Measurements from ENCODE around the gene PTPRG. TPM values are rescaled to one million over a fixed set of nuclear protein-coding genes. Genes with fewer than 3 reads are reported as not detected.

Gene PTPRG
- total and polyA plus RNA-seq, 11 donors = 8.0 to 48.5 (median 35.4) TPM

DNA sequence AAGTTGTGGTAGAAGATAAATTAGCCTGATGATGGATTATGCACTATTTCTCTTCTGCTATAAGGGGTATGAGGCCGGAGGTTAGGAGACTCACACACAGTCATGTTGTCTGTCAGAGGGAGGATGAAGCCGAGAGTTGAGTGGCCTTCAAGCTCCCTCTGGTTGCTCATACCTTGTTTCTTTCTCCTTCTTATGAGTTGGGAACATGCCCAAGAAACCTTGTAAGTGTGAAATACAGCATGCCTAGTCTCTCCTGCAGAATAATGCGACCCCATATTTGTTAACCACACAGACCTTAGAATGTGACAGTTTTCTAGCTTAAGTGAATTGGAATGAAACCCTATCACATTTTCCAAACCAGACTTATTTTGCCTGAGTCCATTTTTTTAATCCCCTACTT is 366.7 kb downstream of the PTPRG start:
- TF ChIP-seq POLR2A (IDR thresholded peaks at IDR 0.05) = no peak
- TF ChIP-seq, protein P1, sequence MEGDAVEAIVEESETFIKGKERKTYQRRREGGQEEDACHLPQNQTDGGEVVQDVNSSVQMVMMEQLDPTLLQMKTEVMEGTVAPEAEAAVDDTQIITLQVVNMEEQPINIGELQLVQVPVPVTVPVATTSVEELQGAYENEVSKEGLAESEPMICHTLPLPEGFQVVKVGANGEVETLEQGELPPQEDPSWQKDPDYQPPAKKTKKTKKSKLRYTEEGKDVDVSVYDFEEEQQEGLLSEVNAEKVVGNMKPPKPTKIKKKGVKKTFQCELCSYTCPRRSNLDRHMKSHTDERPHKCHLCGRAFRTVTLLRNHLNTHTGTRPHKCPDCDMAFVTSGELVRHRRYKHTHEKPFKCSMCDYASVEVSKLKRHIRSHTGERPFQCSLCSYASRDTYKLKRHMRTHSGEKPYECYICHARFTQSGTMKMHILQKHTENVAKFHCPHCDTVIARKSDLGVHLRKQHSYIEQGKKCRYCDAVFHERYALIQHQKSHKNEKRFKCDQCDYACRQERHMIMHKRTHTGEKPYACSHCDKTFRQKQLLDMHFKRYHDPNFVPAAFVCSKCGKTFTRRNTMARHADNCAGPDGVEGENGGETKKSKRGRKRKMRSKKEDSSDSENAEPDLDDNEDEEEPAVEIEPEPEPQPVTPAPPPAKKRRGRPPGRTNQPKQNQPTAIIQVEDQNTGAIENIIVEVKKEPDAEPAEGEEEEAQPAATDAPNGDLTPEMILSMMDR (IDR thresholded peaks at IDR 0.05) = no peak
- peak; percentile 16 to 38 (median 32) for ATAC-seq
- peak overlapping the region; percentile 29 to 91 (median 76) for H3K27ac ChIP-seq
- no peaks in the 10 kb centered on the region for H3K27me3 ChIP-seq
- H3K36me3 ChIP-seq = no peaks in the 10 kb centered on the region
- peak overlapping the region in 3 of 12 donors; percentile 6 to 30 (median 13) for H3K4me3 ChIP-seq
- WGBS, 4 donors = 49 to 79% (median 67%) methylated on average over 3 of the region's 3 CpGs
- intact Hi-C loops (cut with DNase I) = loop anchor here in 6 of 10 donors (5.0 to 10.0 kb wide), 6 partner anchors 63 to 366 kb away; partner anchors contain the start of gene PTPRG (in 5 of the 6)
- no peaks in the 10 kb centered on the region for H3K9me3 ChIP-seq
- peaks cover 9 to 70% (median 50%) of the 10 kb centered on the region in 12 donors for H3K4me1 ChIP-seq
- DNase-seq = no peak

DNA sequence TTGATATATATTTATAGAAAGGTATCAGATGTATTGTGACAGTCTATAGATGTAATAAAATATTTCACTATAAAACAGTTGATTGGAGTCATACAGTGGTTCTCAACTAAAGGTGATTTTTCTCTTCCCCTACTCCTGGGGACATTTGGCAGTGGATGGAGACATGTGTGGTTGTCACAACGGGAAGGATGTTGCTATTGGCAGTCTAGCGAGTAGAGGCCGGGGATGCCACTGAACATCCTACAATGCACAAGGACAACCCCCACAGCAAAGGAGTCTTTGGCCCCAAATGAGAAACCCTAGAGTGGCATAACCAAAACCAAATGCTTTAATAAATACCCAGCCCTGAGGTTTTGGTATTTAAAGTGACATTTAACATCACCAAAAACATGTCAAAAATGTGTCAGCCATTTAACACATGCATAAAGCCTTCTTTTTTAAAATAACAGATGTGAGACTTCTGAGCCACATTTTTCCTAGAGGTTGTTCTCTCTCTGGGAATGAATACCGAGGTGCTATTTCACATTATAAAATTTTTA is 367.5 kb downstream of the PTPRG start:
- peak overlapping the region in 7 of 12 donors; percentile 73 to 91 (median 77) for H3K27ac ChIP-seq
- DNase-seq (no peak), ATAC-seq (no peak)
- H3K4me3 ChIP-seq = no peak overlapping the region
- H3K36me3 ChIP-seq = no peaks in the 10 kb centered on the region
- no peaks in the 10 kb centered on the region for H3K27me3 ChIP-seq
- intact Hi-C loops (cut with DNase I) = loop anchor here in 6 of 10 donors (5.0 to 10.0 kb wide), 6 partner anchors 64 to 367 kb away; partner anchors contain the start of gene PTPRG (in 5 of the 6)
- WGBS, 4 donors = 50 to 67% (median 63%) methylated on average over 4 of the region's 4 CpGs
- no peaks in the 10 kb centered on the region for H3K9me3 ChIP-seq
- TF ChIP-seq, protein P1 (IDR thresholded peaks at IDR 0.05) = no peak
- no peak for TF ChIP-seq POLR2A (IDR thresholded peaks at IDR 0.05)
- peaks cover 9 to 66% (median 50%) of the 10 kb centered on the region in 12 donors for H3K4me1 ChIP-seq

DNA sequence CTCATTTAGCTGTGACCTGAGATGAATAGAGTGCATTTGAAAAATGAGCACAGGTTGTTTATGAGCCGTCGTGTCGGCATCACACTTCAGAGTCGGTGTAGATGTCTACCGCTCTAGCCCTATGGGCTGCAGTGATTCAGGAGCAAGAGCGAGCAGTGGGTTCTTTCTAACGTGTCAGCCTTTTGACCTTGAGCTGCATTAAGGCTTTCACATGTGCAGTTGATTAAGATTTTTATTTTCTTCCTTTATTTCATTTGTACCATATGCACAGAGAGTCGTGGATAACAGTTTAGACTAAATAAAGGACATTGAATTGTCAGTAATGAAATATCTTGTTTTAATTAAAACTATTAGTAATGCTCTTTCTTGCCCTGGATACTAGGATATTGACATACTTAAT is 368.2 kb downstream of the PTPRG start:
- WGBS, 4 donors = 90 to 94% (median 93%) methylated on average over 8 of the region's 8 CpGs
- Histone ChIP-seq H3K27ac (peak overlapping the region in 2 of 12 donors; percentile 12 to 91), H3K27me3 (no peaks in the 10 kb centered on the region), H3K36me3 (no peaks in the 10 kb centered on the region), H3K9me3 (peaks cover 0 to 3% (median 0%) of the 10 kb centered on the region in 12 donors), H3K4me1 (peaks cover 7 to 59% (median 44%) of the 10 kb centered on the region in 12 donors), H3K4me3 (no peak overlapping the region)
- DNase-seq (no peak), ATAC-seq (no peak)
- intact Hi-C loops (cut with DNase I) = loop anchor here in 7 of 10 donors (5.0 to 10.0 kb wide), 8 partner anchors 65 to 367 kb away; partner anchors contain the start of gene PTPRG (in 6 of the 7)
- no peak for TF ChIP-seq POLR2A (IDR thresholded peaks at IDR 0.05)
- TF ChIP-seq, protein P1 (IDR thresholded peaks at IDR 0.05) = no peak

DNA sequence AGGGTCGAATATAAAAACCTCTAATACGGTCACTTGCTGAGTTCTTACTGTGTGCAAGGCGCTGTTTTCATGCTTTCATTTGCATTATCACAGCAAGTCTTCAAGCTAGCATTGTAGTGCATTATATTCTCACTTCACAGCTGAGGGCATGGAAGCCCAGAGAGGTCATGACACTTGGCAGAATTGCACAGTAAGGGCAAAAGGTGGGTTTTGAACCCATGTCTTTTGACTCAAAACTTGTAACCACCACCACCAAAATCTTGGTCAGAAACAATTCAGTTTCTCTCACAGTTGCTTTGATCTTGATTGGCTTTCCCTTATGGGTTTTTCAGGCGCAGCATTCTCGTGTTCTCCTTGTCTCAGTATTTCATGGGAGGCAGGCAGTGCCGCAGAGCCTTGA is 371.1 kb downstream of the PTPRG start:
- TF ChIP-seq, protein P1 (IDR thresholded peaks at IDR 0.05) = no peak
- no peak for TF ChIP-seq POLR2A (IDR thresholded peaks at IDR 0.05)
- Histone ChIP-seq H3K4me3 (no peak overlapping the region), H3K27ac (no peak overlapping the region), H3K4me1 (peaks cover 0 to 40% (median 17%) of the 10 kb centered on the region in 12 donors), H3K9me3 (peaks cover 0 to 7% (median 0%) of the 10 kb centered on the region in 12 donors), H3K27me3 (no peaks in the 10 kb centered on the region), H3K36me3 (no peaks in the 10 kb centered on the region)
- DNase-seq (no peak), ATAC-seq (no peak)
- whole genome bisulfite sequencing, 4 donors = 94 to 96% (median 96%) methylated on average over 6 of the region's 6 CpGs
- intact Hi-C loops (cut with DNase I) = loop anchor here in 2 of 10 donors (10.0 kb wide), 2 partner anchors 252 to 368 kb away; partner anchors contain the start of gene PTPRG (in 1 of the 2)
